IMR-90 (cell line): ENCODE measurements around the gene CEBPA. TPM values are rescaled to one million over a fixed set of nuclear protein-coding genes. Genes with fewer than 3 reads are reported as not detected.

Experiments
- ATAC-seq: fragments of 200-7000 bp; cut with Tn5 transposase; 2 replicates; pipeline ENCODE4 v1.9.1; 2020; ENCODE audit warnings: low read depth, mild to moderate bottlenecking, moderate library complexity
- BruUV-seq: library from RNA; stranded (reverse); fragments of 400-500 nt; replicated peaks from 2 replicates; lab custom pipeline; 2021; lab: Mats Ljungman, UMichigan
- CTCF ChIA-PET: fragments of 300-600 bp; formaldehyde crosslinking; extraction: SDS; loops from one replicate; lab custom pipeline; 2021; ENCODE audit warnings: antibody characterized with exemption; lab: Yijun Ruan, JAX
- POLR2A ChIA-PET: fragments of 300-600 bp; sonication (Branson Sonifier 250); formaldehyde crosslinking; loops from one replicate; lab custom pipeline; 2022; ENCODE audit warnings: antibody characterized with exemption; ENCODE audit not compliant: unreplicated experiment; lab: Charles Lee
- DNase-seq: peaks from one replicate; pipeline ENCODE4 v3.0.0; 2013
- H2AFZ ChIP-seq: replicated peaks from 2 replicates; pipeline ENCODE3; 2013; ENCODE audit warnings: low read length, mild to moderate bottlenecking; ENCODE audit not compliant: poor library complexity
- H2AK5ac ChIP-seq: 2 replicates; pipeline ENCODE4 v1.6.1; 2013; ENCODE audit warnings: low read depth, low read length, inconsistent platforms
- H2AK9ac ChIP-seq: replicated peaks from 2 replicates; pipeline ENCODE3; 2013; ENCODE audit warnings: mild to moderate bottlenecking, low read depth, low read length, moderate library complexity; ENCODE audit not compliant: poor library complexity
- H2BK120ac ChIP-seq: 2 replicates; pipeline ENCODE4 v1.6.1; 2013; ENCODE audit warnings: low read depth, low read length, inconsistent platforms
- H2BK15ac ChIP-seq: 3 replicates; pipeline ENCODE4 v1.6.1; 2013; ENCODE audit warnings: low read depth, low read length, inconsistent platforms
- H2BK20ac ChIP-seq: 2 replicates; pipeline ENCODE4 v1.6.1; 2013; ENCODE audit warnings: low read depth, mild to moderate bottlenecking, inconsistent platforms, low read length, moderate library complexity
- H2BK5ac ChIP-seq: 2 replicates; pipeline ENCODE4 v1.6.1; 2013; ENCODE audit warnings: mild to moderate bottlenecking, low read depth, low read length, inconsistent platforms; ENCODE audit not compliant: poor library complexity, severe bottlenecking
- H3K14ac ChIP-seq: replicated peaks from 2 replicates; pipeline ENCODE4 v1.6.1; 2013; ENCODE audit warnings: low read depth, low read length, inconsistent platforms
- H3K18ac ChIP-seq: 2 replicates; pipeline ENCODE4 v1.6.1; 2013; ENCODE audit warnings: low read depth, low read length, control low read depth
- H3K23ac ChIP-seq: 2 replicates; pipeline ENCODE4 v1.6.1; 2013; ENCODE audit warnings: low read depth, low read length, inconsistent platforms
- H3K27ac ChIP-seq: 2 replicates; pipeline ENCODE4 v1.5.1; 2013; ENCODE audit warnings: mild to moderate bottlenecking, control low read depth, low read length; ENCODE audit not compliant: insufficient read depth
- H3K27me3 ChIP-seq: 2 replicates; pipeline ENCODE4 v1.6.1; 2013; ENCODE audit warnings: low read length; ENCODE audit not compliant: control insufficient read depth, insufficient read depth
- H3K36me3 ChIP-seq: 2 replicates; pipeline ENCODE4 v1.6.1; 2013; ENCODE audit warnings: low read length, mixed read lengths; ENCODE audit not compliant: control insufficient read depth, insufficient read depth
- H3K4ac ChIP-seq: 2 replicates; pipeline ENCODE4 v1.6.1; 2013; ENCODE audit warnings: low read depth, low read length, inconsistent platforms
- H3K4me1 ChIP-seq: 2 replicates; pipeline ENCODE4 v1.6.1; 2013; ENCODE audit warnings: low read length, mixed read lengths; ENCODE audit not compliant: control insufficient read depth, insufficient read depth
- H3K4me2 ChIP-seq: 2 replicates; pipeline ENCODE4 v1.6.1; 2013; ENCODE audit warnings: low read depth, mild to moderate bottlenecking, control low read depth, low read length, moderate library complexity
- H3K4me3 ChIP-seq: 2 replicates; pipeline ENCODE4 v1.5.1; 2013; ENCODE audit warnings: low read depth, mild to moderate bottlenecking, control low read depth, low read length, moderate library complexity; ENCODE audit not compliant: insufficient read depth
- H3K56ac ChIP-seq: 2 replicates; pipeline ENCODE4 v1.6.1; 2013; ENCODE audit warnings: low read length, inconsistent platforms; ENCODE audit not compliant: insufficient read depth; ENCODE audit errors: extremely low read depth
- H3K79me1 ChIP-seq, 2 experiments: 2 replicates each; pipeline ENCODE4 v1.6.1; 2013; ENCODE audit warnings: low read length in 2 of 2, inconsistent platforms in 1 of 2, low read depth in 1 of 2
- H3K9ac ChIP-seq: 2 replicates; pipeline ENCODE4 v1.6.1; 2013; ENCODE audit warnings: low read depth, low read length, control low read depth
- H3K9me1 ChIP-seq: 2 replicates; pipeline ENCODE4 v1.6.1; 2013; ENCODE audit warnings: low read length, inconsistent platforms; ENCODE audit not compliant: insufficient read depth
- H3K9me3 ChIP-seq: 2 replicates; pipeline ENCODE4 v1.6.1; 2013; ENCODE audit warnings: low read length; ENCODE audit not compliant: control insufficient read depth, insufficient read depth
- H4K20me1 ChIP-seq: 2 replicates; pipeline ENCODE4 v1.6.1; 2013; ENCODE audit warnings: low read length, inconsistent platforms; ENCODE audit not compliant: insufficient read depth
- H4K5ac ChIP-seq: 2 replicates; pipeline ENCODE4 v1.6.1; 2013; ENCODE audit warnings: mild to moderate bottlenecking, low read depth, low read length, control low read depth
- H4K8ac ChIP-seq, 2 experiments: 2 replicates each; pipeline ENCODE4 v1.6.1; 2013; ENCODE audit warnings: low read depth in 2 of 2, low read length in 2 of 2, control low read depth in 1 of 2, inconsistent platforms in 1 of 2
- H4K91ac ChIP-seq: 2 replicates; pipeline ENCODE4 v1.6.1; 2013; ENCODE audit warnings: low read depth, low read length, inconsistent platforms; ENCODE audit not compliant: insufficient read depth
- BHLHE40 ChIP-seq: fragments of 150-350 bp; IDR thresholded peaks from 2 replicates; pipeline ENCODE4 v1.6.1; 2016; ENCODE audit warnings: mild to moderate bottlenecking, low read depth, low read length
- CEBPB ChIP-seq: IDR thresholded peaks from 2 replicates; pipeline ENCODE4 v1.6.1; 2012; ENCODE audit warnings: low read depth, low read length, improper control_type of control experiment
- CHD1 ChIP-seq: IDR thresholded peaks from 2 replicates; pipeline ENCODE4 v1.6.1; 2012; ENCODE audit warnings: low read depth, low read length, improper control_type of control experiment
- CTCF ChIP-seq: conservative IDR thresholded peaks from 2 replicates; pipeline ENCODE4 v1.5.1; 2012; ENCODE audit warnings: mild to moderate bottlenecking, low read depth, low read length, improper control_type of control experiment
- ELK1 ChIP-seq: fragments of 150-350 bp; IDR thresholded peaks from 2 replicates; pipeline ENCODE4 v1.6.1; 2016; ENCODE audit warnings: low read depth, mild to moderate bottlenecking, low read length, moderate library complexity, borderline replicate concordance
- FOS ChIP-seq: fragments of 150-350 bp; IDR thresholded peaks from 2 replicates; pipeline ENCODE4 v1.6.1; 2016; ENCODE audit warnings: low read depth, low read length
- MAFK ChIP-seq: IDR thresholded peaks from 2 replicates; pipeline ENCODE4 v1.6.1; 2012; ENCODE audit warnings: low read depth, low read length, improper control_type of control experiment
- MAZ ChIP-seq: IDR thresholded peaks from 2 replicates; pipeline ENCODE4 v1.6.1; 2012; ENCODE audit warnings: low read depth, mild to moderate bottlenecking, low read length, improper control_type of control experiment, moderate library complexity, borderline replicate concordance
- MXI1 ChIP-seq: IDR thresholded peaks from 2 replicates; pipeline ENCODE4 v1.6.1; 2012; ENCODE audit warnings: low read depth, mild to moderate bottlenecking, low read length, moderate library complexity, borderline replicate concordance
- NFE2L2 ChIP-seq: fragments of 150-350 bp; IDR thresholded peaks from 2 replicates; pipeline ENCODE4 v1.6.1; 2016; ENCODE audit warnings: low read depth, mild to moderate bottlenecking, low read length
- POLR2A ChIP-seq: IDR thresholded peaks from 2 replicates; pipeline ENCODE4 v1.6.1; 2012; ENCODE audit warnings: mild to moderate bottlenecking, low read depth, low read length
- RAD21 ChIP-seq: IDR thresholded peaks from 2 replicates; pipeline ENCODE4 v1.6.1; 2012; ENCODE audit warnings: low read length, improper control_type of control experiment
- RCOR1 ChIP-seq: IDR thresholded peaks from 2 replicates; pipeline ENCODE4 v1.6.1; 2012; ENCODE audit warnings: mild to moderate bottlenecking, low read length, improper control_type of control experiment; ENCODE audit not compliant: insufficient replicate concordance
- RFX5 ChIP-seq: IDR thresholded peaks from 2 replicates; pipeline ENCODE4 v1.8.0; 2012; ENCODE audit warnings: low read depth, mild to moderate bottlenecking, low read length, moderate library complexity
- SMC3 ChIP-seq: fragments of 150-350 bp; IDR thresholded peaks from 2 replicates; pipeline ENCODE4 v1.6.1; 2016; ENCODE audit warnings: low read depth, mild to moderate bottlenecking, antibody characterized with exemption, low read length, moderate library complexity
- WGBS, 2 experiments: methylation state at CpG; one replicate each; pipeline versions ENCODE4 v1.1.5 to v1.1.7; 2013; ENCODE audit warnings: missing lambda C conversion rate in 2 of 2; ENCODE audit not compliant: insufficient read length in 1 of 2; ENCODE audit errors: extremely low coverage in 2 of 2; 5-methylcytosine and 5-hydroxymethylcytosine counted together
- dilution Hi-C: fragments of 300-500 bp; cut with HindIII; formaldehyde crosslinking; loops from one replicate; pipeline ENCODE4 v1.14.3; 2018; ENCODE audit warnings: low sequenced_read_pairs; ENCODE audit not compliant: unreplicated experiment
- in situ Hi-C: fragments of 300-500 bp; cut with MboI; formaldehyde crosslinking; loops from 3 replicates; pipeline ENCODE4 v1.14.3; 2019; ENCODE audit warnings: low sequenced_read_pairs, inconsistent platforms, mixed read lengths
- intact Hi-C: fragments of 100-400 bp; cut with micrococcal nuclease; formaldehyde crosslinking; loops from 2 replicates; pipeline ENCODE4 v1.10.0; 2022
- polyA plus RNA-seq, 3 experiments: library from polyadenylated mRNA; depleted of rRNA; stranded (reverse); fragments of >200 nt; gene quantifications; 2 replicates each; pipeline ENCODE4 v1.2.3, GENCODE V29; 2012; ENCODE audit warnings: low replicate concordance in 1 of 3
- total RNA-seq: library from RNA; depleted of rRNA; stranded (reverse); fragments of >200 nt; gene quantifications from 2 replicates; pipeline ENCODE4 v1.2.3, GENCODE V29; 2012
- TF ChIP-seq, protein P1 (sequence below): fragments of 150-350 bp; IDR thresholded peaks from 2 replicates; pipeline ENCODE4 v1.6.1; 2017; ENCODE audit warnings: mild to moderate bottlenecking, antibody characterized with exemption, low read length, low read depth

CEBPA gene
- total and polyA plus RNA-seq, 2 of the 4 experiments (the other 2 are of a cell fraction), result under 0.01 to 0.09 TPM

DNA sequence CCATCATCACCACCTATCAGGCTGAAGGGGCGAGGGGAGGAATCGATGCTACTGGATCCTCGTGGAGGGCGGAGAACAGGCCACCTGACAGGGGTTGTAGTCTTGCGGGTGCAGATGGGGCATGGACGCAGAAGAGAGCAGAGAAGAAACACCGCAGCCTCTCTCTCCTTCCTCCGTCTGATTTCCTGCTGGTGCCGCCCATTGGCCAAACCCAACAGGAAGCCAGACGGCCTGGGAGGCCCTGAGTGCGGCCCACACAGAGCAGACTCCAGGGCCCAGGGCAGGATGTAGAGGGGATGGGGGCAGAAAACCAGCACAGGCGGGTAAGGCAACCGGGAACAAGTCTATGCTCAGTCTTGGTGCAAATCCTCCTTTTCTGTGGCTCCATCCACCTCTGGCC is 15.4 kb downstream of the CEBPA start:
- H3K23ac ChIP-seq, result no peak overlapping the region
- CTCF ChIA-PET, result no interaction called here
- H2BK120ac ChIP-seq, result no peak overlapping the region
- H3K4me3 ChIP-seq, result no peak overlapping the region
- BruUV-seq, result no TSS peak
- no peak overlapping the region for H3K4me2 ChIP-seq
- H3K27ac ChIP-seq, result no peak overlapping the region
- dilution Hi-C loops, result no loop called here
- no peaks in the 10 kb centered on the region for H3K9me1 ChIP-seq
- H3K4me1 ChIP-seq, result no peaks in the 10 kb centered on the region
- no peaks in the 10 kb centered on the region for H3K36me3 ChIP-seq
- no peak overlapping the region for H3K18ac ChIP-seq
- no peak overlapping the region for H2BK15ac ChIP-seq
- WGBS, 2 experiments, result 62% methylated on average over 2 of the region's 13 CpGs; no CpG with 5 or more reads in 1 of the 2 experiments
- no peak overlapping the region for H3K9ac ChIP-seq
- H2AK5ac ChIP-seq, result no peak overlapping the region
- H4K8ac ChIP-seq, result no peak overlapping the region
- no peak for DNase-seq
- in situ Hi-C loops, result no loop called here
- no peak overlapping the region for H2BK5ac ChIP-seq
- H4K5ac ChIP-seq, result no peak overlapping the region
- H2AFZ ChIP-seq, result no peak overlapping the region
- no peaks in the 10 kb centered on the region for H3K79me1 ChIP-seq
- H3K56ac ChIP-seq, result no peak overlapping the region
- H3K9me3 ChIP-seq, result peaks cover 8% of the 10 kb centered on the region; the same call in 1 of the 2 replicates
- POLR2A ChIA-PET, result no interaction called here
- H3K14ac ChIP-seq, result no peak overlapping the region
- H3K4ac ChIP-seq, result no peak overlapping the region
- H4K91ac ChIP-seq, result no peak overlapping the region
- peaks cover 18% of the 10 kb centered on the region for H3K27me3 ChIP-seq
- H2BK20ac ChIP-seq, result no peak overlapping the region
- no peak for ATAC-seq
- no peak for TF ChIP-seq NFE2L2
- no peak for TF ChIP-seq MXI1
- no peak for TF ChIP-seq BHLHE40
- no peak for TF ChIP-seq SMC3
- TF ChIP-seq CEBPB, result no peak
- TF ChIP-seq RCOR1, result no peak
- no peak for TF ChIP-seq POLR2A
- no peak for TF ChIP-seq RFX5
- no peak for TF ChIP-seq CHD1
- TF ChIP-seq RAD21, result no peak
- TF ChIP-seq ELK1, result no peak
- TF ChIP-seq CTCF, result no peak
- TF ChIP-seq MAZ, result no peak
- no peak for TF ChIP-seq FOS
- no peak for TF ChIP-seq MAFK
- TF ChIP-seq, protein P1, sequence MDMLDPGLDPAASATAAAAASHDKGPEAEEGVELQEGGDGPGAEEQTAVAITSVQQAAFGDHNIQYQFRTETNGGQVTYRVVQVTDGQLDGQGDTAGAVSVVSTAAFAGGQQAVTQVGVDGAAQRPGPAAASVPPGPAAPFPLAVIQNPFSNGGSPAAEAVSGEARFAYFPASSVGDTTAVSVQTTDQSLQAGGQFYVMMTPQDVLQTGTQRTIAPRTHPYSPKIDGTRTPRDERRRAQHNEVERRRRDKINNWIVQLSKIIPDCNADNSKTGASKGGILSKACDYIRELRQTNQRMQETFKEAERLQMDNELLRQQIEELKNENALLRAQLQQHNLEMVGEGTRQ, result no peak
- intact Hi-C loops, result no loop called here
- no peak overlapping the region for H2AK9ac ChIP-seq
- no peaks in the 10 kb centered on the region for H4K20me1 ChIP-seq
